ENCODE results near the gene SPAM1. TPM values are rescaled to one million over a fixed set of nuclear protein-coding genes. Genes with fewer than 3 reads are reported as not detected.
"Not testable (repeated sequence)": the region's sequence is repeated elsewhere in the genome, so short reads cannot be mapped to it uniquely, and the experiment has no call there.

Gene SPAM1, protein sequence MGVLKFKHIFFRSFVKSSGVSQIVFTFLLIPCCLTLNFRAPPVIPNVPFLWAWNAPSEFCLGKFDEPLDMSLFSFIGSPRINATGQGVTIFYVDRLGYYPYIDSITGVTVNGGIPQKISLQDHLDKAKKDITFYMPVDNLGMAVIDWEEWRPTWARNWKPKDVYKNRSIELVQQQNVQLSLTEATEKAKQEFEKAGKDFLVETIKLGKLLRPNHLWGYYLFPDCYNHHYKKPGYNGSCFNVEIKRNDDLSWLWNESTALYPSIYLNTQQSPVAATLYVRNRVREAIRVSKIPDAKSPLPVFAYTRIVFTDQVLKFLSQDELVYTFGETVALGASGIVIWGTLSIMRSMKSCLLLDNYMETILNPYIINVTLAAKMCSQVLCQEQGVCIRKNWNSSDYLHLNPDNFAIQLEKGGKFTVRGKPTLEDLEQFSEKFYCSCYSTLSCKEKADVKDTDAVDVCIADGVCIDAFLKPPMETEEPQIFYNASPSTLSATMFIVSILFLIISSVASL
- polyA plus RNA-seq: not detected

DNA sequence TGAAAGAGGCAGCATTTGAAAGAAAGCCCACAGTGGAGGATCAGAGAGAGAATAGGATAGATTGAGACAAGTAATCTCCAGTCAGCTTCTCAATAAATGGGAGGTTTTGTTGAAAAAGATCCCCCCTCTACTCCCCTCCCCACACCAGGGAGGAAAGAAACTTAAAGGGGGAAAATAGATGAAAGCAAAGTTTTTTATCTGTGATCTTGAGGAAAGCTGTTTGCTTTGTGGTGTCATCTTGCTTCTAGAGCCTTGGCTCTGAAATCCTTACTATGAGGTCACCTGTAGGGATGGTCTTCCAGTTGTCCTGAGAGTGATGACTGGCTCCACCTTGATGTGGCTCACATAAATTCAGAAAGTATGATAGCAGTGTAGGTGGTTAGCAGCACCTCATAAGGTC, at the start of gene SPAM1:
Gene SPAM1, plus strand, starts transcription at position 301 of the 400 bp plus-strand sequence. CDS start 28,330 bp downstream, outside the sequence.
- Mint-ChIP-seq H3K27me3 (peaks cover 1% of the 10 kb centered on the region), H3K27ac (no peak within 1 kb of the TSS), H3K9me3 (peaks cover 0 to 1% (median 0%) of the 10 kb centered on the region in 3 donors), H3K4me1 (peaks cover 0 to 2% (median 0%) of the 10 kb centered on the region in 3 donors), H3K36me3 (no peaks in the 10 kb centered on the region), H3K4me3 (no peak within 1 kb of the TSS)

DNA sequence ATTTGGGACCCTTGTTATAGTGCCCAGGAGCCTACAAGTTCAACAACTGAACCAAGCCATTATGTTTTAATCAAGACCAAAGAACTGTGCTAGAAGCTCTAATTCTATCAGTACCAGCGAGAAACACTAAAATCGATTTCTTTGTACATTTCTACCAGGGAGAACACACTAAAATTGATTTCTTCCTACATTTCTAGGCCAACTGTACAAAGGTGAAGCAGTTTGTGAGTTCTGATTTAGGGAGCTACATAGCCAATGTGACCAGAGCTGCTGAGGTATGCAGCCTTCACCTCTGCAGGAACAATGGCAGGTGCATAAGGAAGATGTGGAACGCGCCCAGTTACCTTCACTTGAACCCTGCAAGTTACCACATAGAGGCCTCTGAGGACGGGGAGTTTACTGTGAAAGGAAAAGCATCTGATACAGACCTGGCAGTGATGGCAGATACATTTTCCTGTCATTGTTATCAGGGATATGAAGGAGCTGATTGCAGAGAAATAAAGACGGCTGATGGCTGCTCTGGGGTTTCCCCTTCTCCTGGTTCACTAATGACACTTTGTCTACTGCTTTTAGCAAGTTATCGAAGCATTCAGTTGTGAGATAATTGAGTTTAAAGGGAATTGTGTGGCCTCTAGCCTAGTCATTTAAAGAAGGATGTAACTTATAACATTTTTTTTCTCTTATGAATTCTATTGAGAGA, 48.3 kb upstream of the SPAM1 start:
- Mint-ChIP-seq H3K4me1 (no peaks in the 10 kb centered on the region), H3K9me3 (no peaks in the 10 kb centered on the region), H3K27ac (no peak overlapping the region), H3K36me3 (no peaks in the 10 kb centered on the region), H3K27me3 (peaks cover 2% of the 10 kb centered on the region), H3K4me3 (no peak overlapping the region)

DNA sequence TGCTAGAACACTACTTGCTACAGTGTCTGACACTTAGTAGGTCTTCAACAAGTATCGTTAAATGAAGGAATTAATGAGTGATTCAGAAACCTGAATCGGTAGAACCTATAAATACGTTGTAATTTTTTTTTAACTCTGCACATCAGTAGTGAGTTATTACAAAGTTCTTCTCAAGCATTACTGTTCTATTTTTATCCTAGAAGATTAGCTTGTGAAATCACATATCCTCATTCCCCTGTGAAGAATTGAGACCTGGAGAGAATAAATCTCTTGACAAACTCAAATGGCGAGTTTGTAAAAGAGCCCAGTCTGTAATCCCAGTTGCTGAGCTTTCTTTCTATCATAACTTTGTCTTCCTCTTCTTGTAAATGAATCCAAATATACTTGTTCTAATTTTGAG, 45.4 kb upstream of the SPAM1 start:
- no peaks in the 10 kb centered on the region for H3K36me3 Mint-ChIP-seq
- no peaks in the 10 kb centered on the region for H3K4me1 Mint-ChIP-seq
- no peak overlapping the region for H3K27ac Mint-ChIP-seq
- no peaks in the 10 kb centered on the region for H3K9me3 Mint-ChIP-seq
- peaks cover 2% of the 10 kb centered on the region for H3K27me3 Mint-ChIP-seq
- no peak overlapping the region for H3K4me3 Mint-ChIP-seq

DNA sequence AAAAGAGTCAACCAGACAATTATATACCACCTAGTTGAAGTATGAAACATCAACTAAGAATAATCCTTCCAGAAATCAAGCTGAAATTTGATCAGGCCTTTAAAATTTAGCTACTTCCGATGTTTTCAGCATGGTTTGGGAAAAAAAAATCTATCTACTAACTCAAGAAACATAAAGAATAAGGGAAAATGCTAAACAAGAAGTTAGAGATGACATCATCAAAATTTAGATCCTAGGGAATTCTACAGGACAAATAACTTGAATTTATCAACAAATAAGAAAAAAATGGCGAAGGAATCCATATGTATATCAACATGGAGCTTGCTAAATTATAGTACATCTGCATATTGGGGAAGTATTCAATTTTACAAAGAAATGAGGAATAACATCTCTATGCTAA, 43.7 kb upstream of the SPAM1 start:
- Mint-ChIP-seq H3K27ac (no peak overlapping the region), H3K36me3 (no peaks in the 10 kb centered on the region), H3K9me3 (no peaks in the 10 kb centered on the region), H3K4me3 (no peak overlapping the region), H3K4me1 (no peaks in the 10 kb centered on the region), H3K27me3 (no peaks in the 10 kb centered on the region)

DNA sequence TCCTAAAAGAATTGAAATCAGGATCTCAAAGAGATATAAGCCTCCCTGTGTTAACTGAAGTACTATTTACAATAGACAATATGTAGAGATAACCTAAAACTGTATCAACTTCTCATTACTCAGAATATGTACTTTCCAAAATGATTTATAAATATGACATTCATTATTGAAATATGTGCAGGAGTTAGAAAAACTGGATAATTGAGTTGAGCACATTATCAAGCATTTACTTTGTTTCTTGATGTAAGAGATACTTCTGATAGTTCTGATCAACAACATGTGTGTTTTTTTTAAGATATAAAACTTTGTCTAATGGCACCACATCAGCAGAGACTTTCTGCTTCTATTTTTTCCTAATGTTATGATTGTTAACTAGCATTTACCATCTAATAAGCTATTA, 41.9 kb upstream of the SPAM1 start:
- no peaks in the 10 kb centered on the region for H3K4me1 Mint-ChIP-seq
- no peak overlapping the region for H3K27ac Mint-ChIP-seq
- H3K9me3 Mint-ChIP-seq: no peaks in the 10 kb centered on the region
- H3K4me3 Mint-ChIP-seq: no peak overlapping the region
- H3K27me3 Mint-ChIP-seq: no peaks in the 10 kb centered on the region
- H3K36me3 Mint-ChIP-seq: no peaks in the 10 kb centered on the region

DNA sequence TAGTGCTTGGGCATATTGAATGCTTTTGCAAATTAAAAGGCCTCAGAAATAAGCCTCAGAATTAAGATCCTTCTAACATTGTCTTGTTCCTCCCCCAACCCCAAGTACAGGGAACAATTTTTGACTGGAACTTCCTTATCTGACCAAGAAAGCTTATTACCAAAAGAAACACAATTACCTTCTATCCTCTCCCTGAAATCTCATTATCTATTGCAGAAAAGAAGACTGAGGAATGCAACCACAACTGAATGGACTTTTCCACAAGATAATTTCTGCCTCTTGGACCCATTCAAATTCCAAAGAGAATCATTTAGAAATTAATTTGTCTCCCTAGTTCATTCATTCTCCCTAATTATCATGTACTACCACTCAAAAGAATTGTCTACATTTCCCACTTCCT, 36.8 kb upstream of the SPAM1 start:
- H3K27me3 Mint-ChIP-seq: no peaks in the 10 kb centered on the region
- H3K9me3 Mint-ChIP-seq: peaks cover 0 to 3% (median 0%) of the 10 kb centered on the region in 3 donors
- H3K4me3 Mint-ChIP-seq: no peak overlapping the region

DNA sequence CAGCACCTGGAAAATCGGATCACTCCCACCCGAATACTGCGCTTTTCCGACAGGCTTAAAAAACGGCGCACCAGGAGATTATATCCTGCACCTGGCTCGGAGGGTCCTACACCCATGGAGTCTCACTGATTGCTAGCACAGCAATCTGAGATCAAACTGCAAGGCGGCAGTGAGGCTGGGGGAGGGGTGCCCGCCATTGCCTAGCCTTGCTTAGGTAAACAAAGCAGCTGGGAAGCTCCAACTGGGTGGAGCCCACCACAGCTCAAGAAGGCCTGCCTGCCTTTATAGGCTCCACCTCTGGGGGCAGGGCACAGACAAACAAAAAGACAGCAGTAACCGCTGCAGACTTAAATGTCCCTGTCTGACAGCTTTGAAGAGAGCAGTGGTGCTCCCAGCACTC, 30.3 kb upstream of the SPAM1 start:
- not testable (repeated sequence) for H3K36me3 Mint-ChIP-seq, H3K4me3 Mint-ChIP-seq, H3K27ac Mint-ChIP-seq, H3K9me3 Mint-ChIP-seq, H3K27me3 Mint-ChIP-seq, H3K4me1 Mint-ChIP-seq

More for the DNA sequence above, 36.8 kb upstream of the SPAM1 start:
- no peaks in the 10 kb centered on the region for H3K36me3 Mint-ChIP-seq
- H3K27ac Mint-ChIP-seq: no peak overlapping the region
- no peaks in the 10 kb centered on the region for H3K4me1 Mint-ChIP-seq

DNA sequence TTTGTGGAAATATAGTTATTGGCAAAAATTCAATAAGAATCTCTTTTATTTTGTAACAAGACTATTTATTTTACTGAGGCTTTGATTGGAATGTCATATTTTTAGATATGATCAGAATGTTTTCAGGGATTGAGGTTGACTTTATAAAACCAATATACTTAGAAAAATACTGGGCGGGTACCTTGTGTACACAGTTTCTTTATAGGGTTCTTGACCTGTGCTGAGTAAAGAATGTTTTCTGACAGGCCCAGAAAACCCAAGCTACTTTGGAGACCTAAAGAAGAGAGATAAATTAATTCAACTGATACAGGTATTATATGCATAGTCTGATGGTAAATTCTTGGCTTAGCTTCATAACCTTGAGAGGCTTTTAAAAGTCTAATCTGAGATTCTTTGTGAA, 23.9 kb upstream of the SPAM1 start:
- Mint-ChIP-seq H3K4me1 (no peaks in the 10 kb centered on the region), H3K27me3 (no peaks in the 10 kb centered on the region), H3K4me3 (no peak overlapping the region), H3K27ac (no peak overlapping the region), H3K36me3 (peaks cover 2% of the 10 kb centered on the region), H3K9me3 (peaks cover 2 to 4% (median 4%) of the 10 kb centered on the region in 3 donors)

DNA sequence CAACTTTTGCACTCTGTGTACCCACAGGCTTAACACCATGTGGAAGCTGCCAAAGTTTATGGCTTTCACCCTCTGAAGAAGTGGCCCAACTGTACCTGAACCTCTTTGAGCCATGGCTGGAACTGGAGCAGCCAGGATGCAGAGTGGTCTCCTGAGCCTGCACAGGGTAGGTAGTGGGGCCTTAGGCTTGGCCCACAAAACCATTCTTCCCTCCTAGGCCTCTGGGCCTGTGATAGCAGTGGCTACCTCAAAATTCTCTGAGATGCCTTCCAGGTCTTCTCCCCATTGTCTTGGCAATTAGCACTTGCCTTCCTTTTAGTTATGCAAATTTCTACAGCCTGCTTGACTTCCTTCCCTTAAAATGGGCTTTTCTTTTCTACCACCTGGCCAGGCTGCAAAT, 19.3 kb upstream of the SPAM1 start:
- H3K27me3 Mint-ChIP-seq: no peaks in the 10 kb centered on the region
- H3K36me3 Mint-ChIP-seq: peaks cover 2% of the 10 kb centered on the region
- no peak overlapping the region for H3K27ac Mint-ChIP-seq
- H3K4me1 Mint-ChIP-seq: no peaks in the 10 kb centered on the region
- peaks cover 0 to 9% (median 2%) of the 10 kb centered on the region in 3 donors for H3K9me3 Mint-ChIP-seq
- no peak overlapping the region for H3K4me3 Mint-ChIP-seq

DNA sequence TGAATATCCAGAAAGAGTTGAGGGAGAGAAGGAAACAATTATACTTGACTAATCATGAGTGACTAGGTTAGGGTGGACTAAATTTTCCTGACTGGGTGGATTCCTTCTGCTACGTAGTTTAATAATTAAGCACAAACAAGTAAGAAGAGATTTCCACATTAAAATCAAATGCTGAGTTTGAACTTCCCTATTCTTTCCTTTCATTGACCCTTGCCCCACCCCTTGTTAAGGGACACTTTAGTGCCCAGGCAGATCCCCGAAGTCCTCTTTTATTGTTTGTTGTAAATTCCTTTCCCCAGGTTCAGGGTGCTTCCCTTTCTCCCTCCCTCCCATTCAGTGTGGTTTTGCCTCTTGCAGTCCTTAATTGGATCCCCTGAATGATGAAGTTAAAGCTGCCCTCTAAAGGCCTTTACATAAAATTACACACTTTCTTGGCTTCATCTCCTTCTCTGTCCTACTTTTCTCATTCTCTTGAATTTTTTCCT, 8.8 kb upstream of the SPAM1 start:
- peaks cover 0 to 2% (median 0%) of the 10 kb centered on the region in 3 donors for H3K4me1 Mint-ChIP-seq
- no peaks in the 10 kb centered on the region for H3K36me3 Mint-ChIP-seq
- no peak overlapping the region for H3K27ac Mint-ChIP-seq
- H3K27me3 Mint-ChIP-seq: peaks cover 3% of the 10 kb centered on the region
- no peaks in the 10 kb centered on the region for H3K9me3 Mint-ChIP-seq
- H3K4me3 Mint-ChIP-seq: no peak overlapping the region

DNA sequence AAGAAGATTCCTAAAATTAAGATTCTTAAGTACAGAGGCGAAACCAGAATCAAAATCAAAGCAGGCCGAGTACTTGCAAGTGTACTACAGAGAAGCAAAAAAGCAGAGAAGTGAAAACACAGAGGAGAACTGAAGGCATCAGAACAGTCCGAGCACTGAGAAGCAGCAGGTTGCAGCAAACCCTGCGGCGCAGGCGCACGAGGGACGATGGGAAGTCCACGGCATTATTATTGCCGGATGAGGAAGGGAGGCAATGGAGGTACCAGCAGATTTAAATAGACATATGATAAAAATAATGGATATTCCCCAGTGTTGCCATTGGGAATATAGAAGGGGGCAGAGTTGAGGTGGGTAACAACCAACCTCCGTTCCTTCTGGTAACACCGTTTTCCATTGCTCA, 7.2 kb upstream of the SPAM1 start:
- Mint-ChIP-seq H3K27ac (no peak overlapping the region), H3K9me3 (no peaks in the 10 kb centered on the region), H3K4me3 (no peak overlapping the region), H3K4me1 (peaks cover 0 to 2% (median 0%) of the 10 kb centered on the region in 3 donors), H3K36me3 (no peaks in the 10 kb centered on the region), H3K27me3 (peaks cover 3% of the 10 kb centered on the region)

DNA sequence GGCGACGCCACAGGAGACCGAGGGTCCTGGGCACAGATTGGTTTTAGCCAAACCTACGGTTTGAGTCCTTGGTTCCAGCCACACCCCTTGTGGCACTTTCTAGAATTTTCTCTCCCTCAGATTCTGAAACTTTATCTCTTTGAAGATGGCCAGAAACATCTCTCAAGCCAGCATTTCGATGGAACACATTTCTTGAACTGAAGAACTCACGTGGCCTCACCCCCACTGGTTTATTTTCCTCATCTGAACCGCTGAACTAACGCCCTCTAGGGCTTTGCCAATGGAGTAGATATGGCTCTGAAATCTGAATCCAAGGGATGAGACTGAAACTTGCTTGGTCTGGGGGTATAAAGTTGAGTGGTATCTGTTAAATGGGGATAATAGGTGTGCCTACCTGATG, 6.7 kb upstream of the SPAM1 start:
- no peak overlapping the region for H3K4me3 Mint-ChIP-seq
- H3K9me3 Mint-ChIP-seq: no peaks in the 10 kb centered on the region
- peaks cover 0 to 2% (median 0%) of the 10 kb centered on the region in 3 donors for H3K4me1 Mint-ChIP-seq
- peaks cover 3% of the 10 kb centered on the region for H3K27me3 Mint-ChIP-seq
- H3K27ac Mint-ChIP-seq: no peak overlapping the region
- no peaks in the 10 kb centered on the region for H3K36me3 Mint-ChIP-seq

DNA sequence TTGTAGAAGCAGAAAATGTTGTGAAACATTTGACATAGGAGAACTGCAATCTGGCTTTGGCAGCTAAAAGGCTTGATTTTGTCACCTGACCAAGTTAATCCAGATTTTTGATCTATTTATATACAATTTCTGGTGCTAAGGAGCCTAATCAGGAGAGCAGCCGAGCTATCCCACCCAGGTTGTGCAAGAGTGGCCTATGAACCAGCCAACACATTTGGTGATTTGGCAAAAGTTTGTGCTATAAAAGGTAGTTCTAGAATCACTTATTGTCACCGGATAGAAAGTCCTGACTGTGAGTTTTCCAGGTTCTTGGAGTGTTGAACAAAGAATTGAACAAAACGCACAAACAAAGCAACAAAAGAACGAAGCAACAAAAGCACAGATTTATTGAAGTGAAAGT, 1.4 kb upstream of the SPAM1 start:
- no peaks in the 10 kb centered on the region for H3K36me3 Mint-ChIP-seq
- peaks cover 0 to 1% (median 0%) of the 10 kb centered on the region in 3 donors for H3K9me3 Mint-ChIP-seq
- H3K27ac Mint-ChIP-seq: no peak overlapping the region
- H3K4me1 Mint-ChIP-seq: peaks cover 0 to 2% (median 0%) of the 10 kb centered on the region in 3 donors
- H3K4me3 Mint-ChIP-seq: no peak overlapping the region
- H3K27me3 Mint-ChIP-seq: peaks cover 1% of the 10 kb centered on the region

DNA sequence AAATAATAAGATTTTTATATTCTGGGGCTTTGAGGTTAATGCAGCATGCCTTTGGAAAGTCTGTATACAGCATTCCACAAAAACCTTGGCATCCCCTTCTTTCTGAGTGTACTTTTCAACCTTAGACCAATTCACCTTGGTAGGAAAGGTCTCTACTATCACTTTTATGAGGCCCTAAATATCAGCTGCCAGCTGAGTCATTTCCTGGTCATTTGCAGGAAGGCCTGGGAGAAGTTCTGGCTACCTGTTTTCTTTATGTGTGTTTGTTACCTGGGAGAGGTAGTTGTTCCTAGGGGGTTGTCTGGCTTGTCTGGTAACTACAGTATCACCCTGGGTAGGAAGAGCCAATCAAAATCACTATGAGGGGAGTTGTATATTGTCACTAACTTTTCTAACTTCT, 4.1 kb downstream of the SPAM1 start:
- Mint-ChIP-seq H3K36me3 (no peaks in the 10 kb centered on the region), H3K27ac (no peak overlapping the region), H3K4me3 (no peak overlapping the region), H3K27me3 (peaks cover 1% of the 10 kb centered on the region), H3K9me3 (peaks cover 0 to 1% (median 0%) of the 10 kb centered on the region in 3 donors), H3K4me1 (peaks cover 0 to 2% (median 0%) of the 10 kb centered on the region in 3 donors)

DNA sequence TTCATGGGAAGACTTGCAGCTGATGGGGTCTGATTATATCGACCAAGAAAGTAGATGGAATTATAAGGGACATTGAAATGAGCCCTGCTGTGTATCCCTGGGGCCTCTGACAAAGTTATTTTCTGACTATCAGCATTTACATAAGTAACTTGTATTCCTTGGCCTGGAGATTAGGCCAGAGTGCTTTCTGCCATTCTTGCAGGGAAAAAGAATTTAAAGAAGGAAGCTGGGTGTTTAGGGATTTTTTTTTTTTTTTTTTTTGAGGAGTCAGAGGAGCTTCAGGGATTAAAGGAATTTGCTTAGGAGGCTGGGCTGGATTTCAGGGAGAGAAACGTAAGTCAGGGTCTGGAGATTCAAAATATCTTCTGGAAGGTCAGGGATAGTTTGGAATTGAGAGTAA, 4.6 kb downstream of the SPAM1 start:
- no peak overlapping the region for H3K27ac Mint-ChIP-seq
- H3K4me1 Mint-ChIP-seq: peaks cover 0 to 2% (median 0%) of the 10 kb centered on the region in 3 donors
- peaks cover 0 to 5% (median 1%) of the 10 kb centered on the region in 3 donors for H3K9me3 Mint-ChIP-seq
- no peaks in the 10 kb centered on the region for H3K36me3 Mint-ChIP-seq
- H3K27me3 Mint-ChIP-seq: peaks cover 1% of the 10 kb centered on the region
- no peak overlapping the region for H3K4me3 Mint-ChIP-seq
